Kasumi-1 (cell line): Measurements from ENCODE around the gene DPH7.
"Not testable (repeated sequence)": the region's sequence is repeated elsewhere in the genome, so short reads cannot be mapped to it uniquely, and the experiment has no call there.

Experiments used
- DNase-seq, 2 experiments: peaks; one replicate each; lab custom pipeline; 2025; lab: John Stamatoyannopoulos, UW

Gene DPH7

GRCh38 chr9:137578518-137579258, at the start of gene DPH7:
Gene DPH7, minus strand, starts transcription at chr9:137578925. Its CDS starts 148 bp downstream, at chr9:137578777.
- DNase-seq, result peak; percentile 78 to 81

DNA sequence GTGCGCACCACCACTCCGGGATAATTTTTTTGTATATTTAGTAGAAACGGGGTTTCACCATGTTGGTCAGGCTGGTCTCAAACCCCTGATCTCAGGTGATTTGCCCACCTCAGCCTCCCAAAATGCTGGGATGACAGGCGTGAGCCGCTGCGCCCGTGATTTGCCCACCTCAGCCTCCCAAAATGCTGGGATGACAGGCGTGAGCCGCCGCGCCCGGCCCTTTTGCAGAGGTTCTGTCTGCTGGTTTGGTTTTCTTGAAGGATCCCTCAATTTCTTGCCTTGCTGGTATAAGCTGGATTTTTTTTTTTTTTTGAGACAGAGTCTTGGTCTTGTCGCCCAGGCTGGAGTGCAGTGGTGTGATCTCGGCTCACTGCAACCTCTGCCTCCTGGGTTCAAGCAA, 48.7 kb upstream of the DPH7 start:
- not testable (repeated sequence) for DNase-seq

DNA sequence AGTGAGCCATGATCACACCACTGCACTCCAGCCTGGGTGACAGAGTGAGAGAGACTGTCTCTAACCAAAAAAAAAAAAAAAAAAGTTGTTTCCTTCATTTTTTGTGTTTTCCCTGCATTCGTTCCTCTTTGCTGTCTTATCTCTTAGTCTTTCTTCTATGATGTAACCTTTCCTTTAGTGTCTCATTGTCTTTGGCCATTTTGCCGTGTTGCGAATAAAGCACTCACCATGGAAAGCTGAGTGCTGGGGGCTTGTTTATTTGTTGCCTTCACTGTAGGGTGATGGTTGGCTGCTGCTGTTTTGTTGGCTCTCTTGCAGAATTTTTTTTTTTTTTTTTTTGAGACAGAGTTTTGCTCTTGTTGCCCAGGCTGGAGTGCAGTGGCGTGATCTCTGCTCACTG, 47.7 kb upstream of the DPH7 start:
- no peak for DNase-seq

- not testable (repeated sequence) for DNase-seq
Observed at GRCh38 chr9:137622211-137622610, 43.5 kb upstream of the DPH7 start.

DNA sequence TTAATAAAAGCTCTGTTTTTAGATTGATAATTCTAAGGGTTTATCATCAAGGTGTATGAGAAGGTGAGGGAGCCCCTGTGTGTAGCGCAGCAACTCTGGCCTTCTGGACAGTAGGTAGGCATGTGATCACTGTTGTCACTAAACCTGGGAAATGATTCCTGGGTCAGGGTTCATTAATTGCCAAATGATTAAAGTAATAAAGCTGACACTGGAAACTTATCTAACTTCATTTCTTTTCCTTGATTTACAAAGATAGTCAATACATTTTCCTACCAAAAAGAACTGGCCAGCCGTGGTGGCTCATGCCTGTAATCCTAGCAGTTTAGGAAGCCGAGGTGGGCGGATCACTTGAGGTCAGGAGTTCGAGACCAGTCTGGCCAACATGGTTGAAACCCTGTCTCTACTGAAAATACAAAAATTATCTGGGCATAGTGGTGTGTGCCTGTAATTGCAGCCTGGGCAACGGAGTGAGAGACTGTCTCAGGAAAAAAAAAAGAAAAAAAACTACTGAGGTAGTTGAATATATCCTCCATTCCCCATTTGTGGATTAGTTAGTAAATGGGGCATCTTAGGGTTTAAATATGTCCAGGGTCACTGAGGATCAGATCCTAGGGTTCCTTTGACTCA, 42.5 kb upstream of the DPH7 start:
- peak; percentile 39 to 41 for DNase-seq

GRCh38 chr9:137620581-137620980, 41.9 kb upstream of the DPH7 start:
- DNase-seq, result no peak

DNA sequence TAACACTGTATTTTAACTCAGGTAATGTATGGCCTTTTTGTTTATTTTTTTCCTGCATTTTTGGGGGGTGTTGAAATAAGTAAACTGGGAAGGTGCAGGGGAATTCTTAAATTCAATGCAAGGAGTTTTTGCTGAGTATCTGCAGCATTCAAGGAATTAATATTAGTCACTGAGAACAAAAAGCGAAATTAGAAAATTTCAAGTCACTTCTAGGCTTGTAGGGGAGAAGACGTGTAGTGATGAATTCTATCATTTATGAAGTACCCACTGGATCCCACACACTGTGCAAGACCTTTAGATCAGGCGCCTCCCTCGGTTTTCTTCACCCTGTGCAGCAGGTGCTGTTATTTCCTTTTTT, 41.3 kb upstream of the DPH7 start:
- DNase-seq, result no peak

GRCh38 chr9:137619240-137620047, 40.7 kb upstream of the DPH7 start:
- peak; percentile 43 to 45 for DNase-seq

GRCh38 chr9:137618105-137619067, 39.7 kb upstream of the DPH7 start, which contains the start of gene EHMT1:
Gene EHMT1, plus strand, starts transcription at chr9:137619005. Its CDS starts 24 bp downstream, at chr9:137619029.
- DNase-seq, result peak; percentile 77 to 91

GRCh38 chr9:137615387-137615871, 36.7 kb upstream of the DPH7 start:
- DNase-seq, result no peak

DNA sequence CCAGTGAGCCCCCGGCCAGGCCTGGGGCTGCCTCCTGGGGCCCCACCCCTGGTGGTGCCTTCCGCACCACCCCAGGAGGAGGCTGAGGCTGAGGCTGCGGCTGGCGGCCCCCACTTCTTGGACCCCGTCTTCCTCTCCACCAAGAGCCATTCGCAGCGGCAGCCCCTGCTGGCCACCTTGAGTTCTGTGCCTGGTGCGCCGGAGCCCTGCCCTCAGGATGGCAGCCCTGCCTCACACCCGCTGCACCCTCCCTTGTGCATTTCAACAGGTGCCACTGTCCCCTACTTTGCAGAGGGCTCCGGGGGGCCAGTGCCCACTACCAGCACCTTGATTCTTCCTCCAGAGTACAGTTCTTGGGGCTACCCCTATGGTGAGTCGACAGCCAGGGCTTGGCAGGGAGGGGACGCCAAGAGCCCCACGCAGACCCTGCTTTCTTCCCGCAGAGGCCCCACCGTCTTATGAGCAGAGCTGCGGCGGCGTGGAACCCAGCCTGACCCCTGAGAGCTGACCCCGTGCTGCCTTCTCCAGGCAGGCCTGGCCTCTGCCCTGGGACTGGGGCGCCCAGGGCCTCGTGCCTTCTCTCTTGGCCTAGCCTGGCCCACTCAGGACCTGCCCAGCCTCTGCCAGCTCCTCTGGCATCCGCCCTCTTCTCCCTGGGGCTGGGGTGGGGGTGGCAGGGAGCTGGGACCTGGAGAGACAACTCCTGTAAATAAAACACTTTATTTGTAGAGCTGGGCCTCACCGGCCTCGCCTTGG, 36.1 kb upstream of the DPH7 start:
- DNase-seq, result no peak

GRCh38 chr9:137613738-137614523, 35.2 kb upstream of the DPH7 start:
- no peak for DNase-seq

- DNase-seq, result no peak
Observed at GRCh38 chr9:137613259-137613658, 34.5 kb upstream of the DPH7 start.

DNA sequence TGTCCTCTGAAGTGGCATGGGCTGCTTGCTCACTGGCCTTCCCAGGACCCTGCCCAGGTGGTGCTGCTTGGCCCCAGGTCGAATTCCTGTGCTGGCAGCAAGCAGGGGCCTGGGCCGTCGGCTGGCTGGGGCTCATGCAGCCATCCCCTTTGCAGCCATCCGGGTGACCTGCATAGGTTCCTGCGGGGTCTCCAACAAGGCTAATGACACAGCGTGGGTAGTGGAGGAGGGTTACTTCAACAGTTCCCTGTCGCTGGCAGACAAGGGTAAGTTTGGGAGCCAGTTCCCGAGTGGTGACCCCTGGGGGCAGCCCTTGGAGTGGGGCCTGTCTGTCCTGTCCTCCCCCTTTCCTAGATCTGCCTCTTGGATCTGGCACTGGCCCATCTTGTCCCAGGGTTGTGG, 34.0 kb upstream of the DPH7 start:
- no peak for DNase-seq

GRCh38 chr9:137611623-137612609, 33.2 kb upstream of the DPH7 start:
- no peak for DNase-seq

GRCh38 chr9:137610944-137611343, 32.2 kb upstream of the DPH7 start:
- no peak for DNase-seq

- peak; percentile 17 to 34 for DNase-seq
Observed at GRCh38 chr9:137607141-137607857, 28.6 kb upstream of the DPH7 start.

- DNase-seq, result no peak
Observed at GRCh38 chr9:137606734-137607138, 28.0 kb upstream of the DPH7 start.
